ENCODE results near the gene CALML6. TPM values are rescaled to one million over a fixed set of nuclear protein-coding genes. Genes with fewer than 3 reads are reported as not detected.

The CALML6 gene
- total RNA-seq, 4 donors from 2014 or later, result 4.8 to 7.0 TPM; not detected in 2

DNA sequence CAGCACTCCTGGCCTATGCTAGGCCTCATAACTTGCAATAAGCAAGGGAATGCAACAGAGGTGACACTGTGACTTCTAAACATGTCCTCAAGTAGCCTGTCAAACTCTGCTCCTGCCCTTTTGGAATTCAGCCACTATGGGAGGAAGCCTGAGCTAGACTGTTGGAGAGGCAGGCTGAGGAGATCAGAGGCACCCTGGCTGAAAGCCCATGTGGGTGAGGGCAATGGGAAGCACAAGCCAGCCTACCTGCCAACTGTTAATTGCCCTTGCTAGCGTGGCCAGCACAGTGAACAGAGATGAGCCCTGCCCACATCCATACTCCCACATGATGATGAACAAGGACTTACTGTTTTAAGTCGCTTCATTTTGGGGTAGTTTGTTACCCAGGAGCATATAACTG lies 41.9 kb upstream of the CALML6 start:
- TF ChIP-seq, protein P1, sequence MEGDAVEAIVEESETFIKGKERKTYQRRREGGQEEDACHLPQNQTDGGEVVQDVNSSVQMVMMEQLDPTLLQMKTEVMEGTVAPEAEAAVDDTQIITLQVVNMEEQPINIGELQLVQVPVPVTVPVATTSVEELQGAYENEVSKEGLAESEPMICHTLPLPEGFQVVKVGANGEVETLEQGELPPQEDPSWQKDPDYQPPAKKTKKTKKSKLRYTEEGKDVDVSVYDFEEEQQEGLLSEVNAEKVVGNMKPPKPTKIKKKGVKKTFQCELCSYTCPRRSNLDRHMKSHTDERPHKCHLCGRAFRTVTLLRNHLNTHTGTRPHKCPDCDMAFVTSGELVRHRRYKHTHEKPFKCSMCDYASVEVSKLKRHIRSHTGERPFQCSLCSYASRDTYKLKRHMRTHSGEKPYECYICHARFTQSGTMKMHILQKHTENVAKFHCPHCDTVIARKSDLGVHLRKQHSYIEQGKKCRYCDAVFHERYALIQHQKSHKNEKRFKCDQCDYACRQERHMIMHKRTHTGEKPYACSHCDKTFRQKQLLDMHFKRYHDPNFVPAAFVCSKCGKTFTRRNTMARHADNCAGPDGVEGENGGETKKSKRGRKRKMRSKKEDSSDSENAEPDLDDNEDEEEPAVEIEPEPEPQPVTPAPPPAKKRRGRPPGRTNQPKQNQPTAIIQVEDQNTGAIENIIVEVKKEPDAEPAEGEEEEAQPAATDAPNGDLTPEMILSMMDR (IDR thresholded peaks at IDR 0.05 in 4 of 5, conservative IDR thresholded peaks at IDR 0.05 in 1 of 5), result no peak
- TF ChIP-seq POLR2A (IDR thresholded peaks at IDR 0.05), result no peak
- peak in 1 of 2 donors; percentile 51 for ATAC-seq
- peaks cover 46 to 56% of the 10 kb centered on the region in 2 donors for H3K4me1 ChIP-seq
- in situ Hi-C loops (cut with MboI; ENCODE audit: low sequenced_read_pairs in 4 of 4) (no loop called here), intact Hi-C loops (cut with DNase I; ENCODE audit: low total_unique reads) (no loop called here)
- H3K36me3 ChIP-seq, result no peaks in the 10 kb centered on the region
- no peak overlapping the region for H3K4me3 ChIP-seq
- H3K27ac ChIP-seq, result peak overlapping the region; percentile 12 to 56 (median 42)
- H3K9me3 ChIP-seq, result no peaks in the 10 kb centered on the region
- no peak for DNase-seq
- no peaks in the 10 kb centered on the region for H3K27me3 ChIP-seq

DNA sequence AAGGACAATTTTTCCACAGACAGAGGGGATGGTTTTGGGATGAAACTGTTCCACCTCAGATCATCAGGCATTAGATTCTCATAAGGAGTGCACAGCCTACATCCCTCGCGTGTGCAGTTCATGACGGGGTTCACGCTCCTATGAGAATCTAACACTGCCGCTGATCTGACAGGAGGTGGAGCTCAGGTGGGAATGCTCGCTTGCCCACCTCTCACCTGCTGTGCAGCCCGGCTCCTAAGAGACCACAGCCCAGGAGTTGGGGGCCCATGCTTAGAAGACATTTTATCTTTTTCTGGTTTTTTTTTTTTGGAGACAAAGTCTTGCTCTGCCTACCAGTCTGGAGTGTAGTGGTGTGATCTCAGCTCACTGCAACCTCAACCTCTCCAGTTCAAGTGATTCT lies 40.2 kb upstream of the CALML6 start:
- no peaks in the 10 kb centered on the region for H3K36me3 ChIP-seq
- H3K4me3 ChIP-seq, result no peak overlapping the region
- DNase-seq, result no peak
- TF ChIP-seq, protein P1 (IDR thresholded peaks at IDR 0.05 in 4 of 5, conservative IDR thresholded peaks at IDR 0.05 in 1 of 5), result no peak
- TF ChIP-seq POLR2A (IDR thresholded peaks at IDR 0.05), result no peak
- in situ Hi-C loops (cut with MboI; ENCODE audit: low sequenced_read_pairs in 4 of 4) (loop anchor here in 1 of 4 donors (25.0 kb wide), 1 partner anchor 113 kb away; no protein-coding TSS in a partner anchor), intact Hi-C loops (cut with DNase I; ENCODE audit: low total_unique reads) (no loop called here)
- no peaks in the 10 kb centered on the region for H3K9me3 ChIP-seq
- no peak overlapping the region for H3K27ac ChIP-seq
- H3K4me1 ChIP-seq, result peaks cover 49 to 53% of the 10 kb centered on the region in 2 donors
- no peak for ATAC-seq
- H3K27me3 ChIP-seq, result no peaks in the 10 kb centered on the region

DNA sequence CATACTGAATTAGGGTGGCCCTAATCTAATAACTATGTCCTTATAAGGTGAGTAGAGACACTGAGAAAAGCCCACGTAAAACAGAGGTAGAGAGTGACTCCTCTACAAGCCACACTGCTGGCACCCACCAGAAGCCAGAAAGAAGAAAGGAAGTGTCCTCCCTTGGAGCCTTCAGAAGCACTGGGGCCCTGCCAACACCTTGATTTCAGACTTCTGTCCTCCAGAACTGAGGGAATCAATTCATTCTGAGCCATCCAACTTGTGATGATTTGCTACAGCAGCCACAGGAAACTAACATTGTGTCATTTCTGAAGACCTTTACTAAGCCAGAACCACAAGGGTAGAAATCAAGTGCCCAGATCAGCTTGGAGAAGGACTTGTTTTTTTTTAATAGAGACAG lies 39.1 kb upstream of the CALML6 start:
- no peak for DNase-seq
- Histone ChIP-seq H3K27ac (no peak overlapping the region), H3K4me1 (peaks cover 43 to 58% of the 10 kb centered on the region in 2 donors), H3K27me3 (no peaks in the 10 kb centered on the region), H3K36me3 (no peaks in the 10 kb centered on the region), H3K4me3 (no peak overlapping the region), H3K9me3 (no peaks in the 10 kb centered on the region)
- no peak for TF ChIP-seq POLR2A (IDR thresholded peaks at IDR 0.05)
- TF ChIP-seq, protein P1 (IDR thresholded peaks at IDR 0.05 in 4 of 5, conservative IDR thresholded peaks at IDR 0.05 in 1 of 5), result no peak
- intact Hi-C loops (cut with DNase I; ENCODE audit: low total_unique reads), result no loop called here
- in situ Hi-C loops (cut with MboI; ENCODE audit: low sequenced_read_pairs in 4 of 4), result loop anchor here in 1 of 4 donors (25.0 kb wide), 1 partner anchor 114 kb away; no protein-coding TSS in a partner anchor
- no peak for ATAC-seq

DNA sequence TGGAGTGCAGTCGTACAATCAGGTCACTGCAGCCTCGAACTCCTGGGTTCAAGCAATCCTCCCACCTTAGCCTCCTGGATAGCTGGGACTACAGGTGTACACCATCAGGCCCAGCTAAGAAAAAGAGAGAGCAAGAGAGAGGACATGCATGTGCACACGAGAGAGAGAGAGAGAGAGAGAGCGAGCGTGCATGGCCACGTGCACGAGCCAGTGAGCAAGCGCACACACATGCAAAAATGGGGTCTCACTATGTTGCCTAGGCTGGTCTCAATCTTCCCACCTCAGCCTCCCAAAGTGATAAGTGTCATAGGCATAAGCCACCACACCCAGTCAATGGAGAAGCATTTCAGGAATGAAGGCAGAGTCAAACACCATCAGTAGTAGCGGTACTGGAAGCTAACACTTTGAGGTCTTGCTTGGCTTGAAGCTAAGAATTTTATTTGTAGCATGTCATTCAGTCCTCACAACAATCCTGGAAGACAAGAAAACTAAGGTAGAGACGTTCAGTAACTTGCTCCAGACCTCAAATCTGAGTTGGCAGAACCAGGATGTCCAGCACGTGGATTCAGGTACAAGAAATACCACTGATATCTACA lies 38.6 kb upstream of the CALML6 start:
- TF ChIP-seq, protein P1 (IDR thresholded peaks at IDR 0.05 in 4 of 5, conservative IDR thresholded peaks at IDR 0.05 in 1 of 5), result no peak
- no peak for TF ChIP-seq POLR2A (IDR thresholded peaks at IDR 0.05)
- in situ Hi-C loops (cut with MboI; ENCODE audit: low sequenced_read_pairs in 4 of 4), result loop anchor here in 1 of 4 donors (25.0 kb wide), 1 partner anchor 114 kb away; no protein-coding TSS in a partner anchor
- ATAC-seq (no peak), DNase-seq (no peak)
- Histone ChIP-seq H3K9me3 (no peaks in the 10 kb centered on the region), H3K36me3 (no peaks in the 10 kb centered on the region), H3K4me3 (no peak overlapping the region), H3K27me3 (no peaks in the 10 kb centered on the region), H3K4me1 (peaks cover 39 to 57% of the 10 kb centered on the region in 2 donors), H3K27ac (no peak overlapping the region)
- intact Hi-C loops (cut with DNase I; ENCODE audit: low total_unique reads), result no loop called here

Measured in gastrocnemius medialis (tissue), 4 donors.